IPS-11a (cell line): Measurements from ENCODE around the gene ATPAF2.

ENCODE experiments used
- H3K4me3 ChIP-seq: one replicate; pipeline ENCODE4 v1.5.1; 2013; ENCODE audit warnings: low read depth, low read length, control low read depth

ATPAF2 gene

DNA sequence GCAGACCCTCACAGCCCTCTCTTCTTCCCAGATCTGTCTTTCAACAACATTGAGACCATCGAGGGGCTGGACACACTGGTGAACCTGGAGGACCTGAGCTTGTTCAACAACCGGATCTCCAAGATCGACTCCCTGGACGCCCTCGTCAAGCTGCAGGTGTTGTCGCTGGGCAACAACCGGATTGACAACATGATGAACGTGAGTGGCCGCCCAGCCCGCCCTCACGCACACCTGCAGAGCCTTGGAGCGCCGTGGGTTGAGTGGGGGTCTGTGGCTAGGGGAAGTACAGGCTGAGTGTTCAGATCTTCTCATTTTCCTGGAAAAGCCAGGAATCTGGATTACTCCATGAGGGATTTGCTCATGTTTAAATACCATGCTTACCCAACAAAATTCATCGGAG lies 51.1 kb downstream of the ATPAF2 start:
- H3K4me3 ChIP-seq: no peak overlapping the region

- H3K4me3 ChIP-seq: no peak overlapping the region
Observed at GRCh38 chr17:17987187-17987896, 51.6 kb downstream of the ATPAF2 start.

DNA sequence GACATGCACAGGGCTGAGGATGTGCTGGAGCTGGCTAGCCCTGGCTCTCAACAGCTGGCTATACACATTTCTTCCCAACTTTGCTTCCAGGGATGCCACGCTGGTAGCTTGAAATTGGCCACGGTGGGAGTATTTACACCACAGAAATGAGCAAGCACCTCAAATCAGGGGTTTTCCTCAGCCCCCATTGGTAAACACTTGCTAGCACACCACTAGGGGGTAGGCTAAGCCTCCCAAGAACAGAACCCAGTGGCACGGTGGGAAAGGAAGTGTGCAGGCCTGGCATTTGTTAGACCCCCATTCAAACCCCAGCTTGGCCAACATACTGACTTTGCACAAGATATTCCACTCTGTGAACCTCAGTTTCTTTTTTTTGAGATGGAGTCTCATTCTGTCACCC lies 53.4 kb downstream of the ATPAF2 start:
- H3K4me3 ChIP-seq: no peak overlapping the region

DNA sequence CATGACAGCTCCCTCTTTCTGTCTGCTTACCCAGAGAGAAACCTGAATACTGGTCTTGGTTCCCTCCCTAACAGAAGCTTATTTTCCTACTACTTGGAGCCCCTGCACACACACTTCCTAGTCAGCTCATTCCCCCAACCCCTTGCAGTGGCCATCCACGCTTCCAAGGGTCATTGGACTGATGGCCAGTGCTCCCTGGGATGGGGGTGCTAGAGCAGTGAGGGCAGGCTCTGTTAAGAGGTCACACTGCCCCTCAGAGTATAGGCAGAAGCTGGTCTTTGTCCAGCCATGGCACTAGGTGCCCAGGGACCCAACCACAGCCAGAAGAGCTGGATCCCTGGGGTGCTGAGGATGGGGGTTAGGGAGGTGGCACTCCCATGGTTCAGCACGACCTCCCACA lies 53.8 kb downstream of the ATPAF2 start:
- H3K4me3 ChIP-seq: no peak overlapping the region

DNA sequence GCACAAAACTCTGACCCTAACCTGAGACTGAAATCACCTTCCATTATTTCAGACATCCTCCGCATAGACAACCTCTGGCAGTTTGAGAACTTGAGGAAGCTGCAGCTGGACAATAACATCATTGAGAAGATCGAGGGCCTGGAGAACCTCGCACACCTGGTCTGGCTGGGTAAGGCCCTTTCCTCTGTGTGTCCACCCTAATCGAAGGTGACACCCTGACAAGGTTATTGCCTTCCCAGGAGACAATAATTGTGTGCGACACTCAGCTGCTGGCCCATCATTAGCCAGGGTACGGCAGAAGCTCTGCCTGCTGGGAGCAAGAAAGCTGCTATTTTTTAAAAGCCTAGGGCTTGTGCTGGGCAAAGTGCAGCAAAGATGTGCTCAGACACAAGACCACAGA lies 55.2 kb downstream of the ATPAF2 start:
- no peak overlapping the region for H3K4me3 ChIP-seq

DNA sequence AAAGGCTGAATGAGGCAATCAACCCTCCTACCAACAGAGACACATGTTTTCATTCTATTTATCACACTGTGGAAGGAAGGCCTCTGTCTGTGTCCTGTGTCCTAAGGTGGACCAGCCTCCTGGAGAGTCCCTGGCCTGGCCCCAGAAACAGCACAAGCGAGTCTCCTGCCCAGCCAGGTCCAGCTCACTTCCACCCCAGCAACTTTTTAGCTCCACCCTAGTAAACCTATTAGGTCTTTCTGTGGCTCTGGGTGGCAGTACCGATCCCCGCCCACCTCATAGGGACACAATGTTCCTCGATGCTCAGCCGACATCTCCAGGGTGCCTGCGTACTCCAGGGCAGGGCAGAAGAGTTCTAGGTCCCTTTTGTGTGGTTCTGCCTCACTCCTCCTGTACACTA lies 55.6 kb downstream of the ATPAF2 start:
- no peak overlapping the region for H3K4me3 ChIP-seq

DNA sequence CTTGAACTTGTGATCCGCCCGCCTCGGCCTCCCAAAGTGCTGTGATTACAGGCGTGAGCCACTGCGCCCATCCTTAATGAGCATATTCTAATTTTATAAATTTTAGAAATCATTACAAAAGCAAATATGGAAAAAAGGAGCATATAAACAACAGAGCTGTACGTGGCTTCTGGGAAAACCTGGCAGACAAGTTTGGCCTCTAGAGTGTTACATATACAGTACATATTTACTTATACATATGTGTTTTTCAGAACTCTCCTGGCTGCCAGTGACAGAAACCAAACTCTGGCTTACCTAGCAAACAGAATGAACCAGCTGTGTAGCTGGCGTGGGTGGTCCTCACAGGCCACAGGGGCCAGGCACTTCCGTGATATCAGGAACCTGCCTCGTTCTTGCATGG lies 56.2 kb downstream of the ATPAF2 start:
- no peak overlapping the region for H3K4me3 ChIP-seq

- H3K4me3 ChIP-seq: no peak overlapping the region
Observed at GRCh38 chr17:17981330-17981729, 57.6 kb downstream of the ATPAF2 start.

DNA sequence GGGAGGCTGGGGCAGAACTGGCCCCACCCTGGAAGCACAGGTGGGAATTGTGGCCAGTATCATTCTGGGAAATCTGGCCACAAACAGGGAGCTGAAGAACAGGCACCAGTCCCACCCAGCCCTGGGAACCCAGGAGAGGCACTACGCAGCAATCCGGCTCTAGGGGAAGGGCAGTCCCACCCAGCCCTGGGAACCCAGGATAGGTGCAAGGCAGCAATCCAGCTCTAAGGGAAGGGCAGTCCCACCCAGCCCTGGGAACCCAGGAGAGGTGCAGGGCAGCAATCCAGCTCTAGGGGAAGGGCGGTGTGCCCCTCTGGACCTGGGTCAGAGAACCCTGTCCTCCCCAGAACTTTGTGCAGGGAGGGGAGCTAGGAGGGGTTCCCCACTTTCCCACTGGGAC lies 59.2 kb downstream of the ATPAF2 start:
- no peak overlapping the region for H3K4me3 ChIP-seq

GRCh38 chr17:17978481-17979424 lies 60.2 kb downstream of the ATPAF2 start:
- H3K4me3 ChIP-seq: no peak overlapping the region

DNA sequence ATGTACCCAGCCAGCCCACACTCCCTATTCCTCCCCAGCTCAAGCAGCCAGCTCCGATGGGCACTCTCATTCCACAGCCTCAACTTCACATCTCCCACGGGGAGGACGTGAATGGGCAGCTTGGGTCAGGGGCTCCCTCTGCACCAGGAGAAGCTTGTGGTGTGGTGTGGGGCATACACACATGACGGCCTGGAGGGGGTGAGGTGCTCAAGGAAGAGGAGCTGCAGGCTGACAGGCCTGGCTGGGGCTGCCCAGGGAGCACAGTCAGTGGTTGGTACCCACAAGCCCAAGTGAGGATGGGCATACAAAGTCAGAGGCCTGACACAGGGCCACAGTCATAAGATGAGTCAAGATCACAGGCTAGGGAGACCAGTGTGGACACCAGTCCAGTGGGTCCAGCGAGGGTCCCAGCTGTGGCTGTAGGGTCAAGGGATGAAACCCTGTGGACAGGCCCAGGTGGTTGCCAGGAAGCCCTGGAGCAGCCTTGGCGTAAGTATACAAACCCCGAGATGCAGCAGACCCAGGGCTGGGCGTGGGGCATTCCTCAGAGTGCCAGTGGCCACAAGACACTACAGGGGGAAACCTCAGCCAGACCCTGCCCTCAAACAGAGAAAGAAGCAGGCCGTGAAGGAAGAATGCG lies 61.9 kb downstream of the ATPAF2 start:
- H3K4me3 ChIP-seq: no peak overlapping the region

GRCh38 chr17:17975436-17975835 lies 63.5 kb downstream of the ATPAF2 start:
- no peak overlapping the region for H3K4me3 ChIP-seq

DNA sequence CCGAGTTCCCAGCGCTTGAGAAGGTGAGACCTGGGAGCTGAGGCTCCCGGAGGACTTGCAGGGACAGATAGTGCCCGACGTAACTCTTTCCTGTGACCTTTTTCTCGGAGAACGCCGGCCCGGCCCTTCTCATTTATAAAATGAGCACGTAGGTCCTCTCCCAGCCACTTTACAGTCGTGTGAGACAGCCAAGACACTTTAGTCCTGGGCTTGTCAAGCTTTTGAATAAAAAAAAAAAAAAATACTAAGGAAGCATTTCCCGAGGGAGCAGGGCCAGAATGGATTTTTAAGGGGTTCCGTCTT lies 66.1 kb downstream of the ATPAF2 start:
- H3K4me3 ChIP-seq: peak overlapping the region; percentile 70

DNA sequence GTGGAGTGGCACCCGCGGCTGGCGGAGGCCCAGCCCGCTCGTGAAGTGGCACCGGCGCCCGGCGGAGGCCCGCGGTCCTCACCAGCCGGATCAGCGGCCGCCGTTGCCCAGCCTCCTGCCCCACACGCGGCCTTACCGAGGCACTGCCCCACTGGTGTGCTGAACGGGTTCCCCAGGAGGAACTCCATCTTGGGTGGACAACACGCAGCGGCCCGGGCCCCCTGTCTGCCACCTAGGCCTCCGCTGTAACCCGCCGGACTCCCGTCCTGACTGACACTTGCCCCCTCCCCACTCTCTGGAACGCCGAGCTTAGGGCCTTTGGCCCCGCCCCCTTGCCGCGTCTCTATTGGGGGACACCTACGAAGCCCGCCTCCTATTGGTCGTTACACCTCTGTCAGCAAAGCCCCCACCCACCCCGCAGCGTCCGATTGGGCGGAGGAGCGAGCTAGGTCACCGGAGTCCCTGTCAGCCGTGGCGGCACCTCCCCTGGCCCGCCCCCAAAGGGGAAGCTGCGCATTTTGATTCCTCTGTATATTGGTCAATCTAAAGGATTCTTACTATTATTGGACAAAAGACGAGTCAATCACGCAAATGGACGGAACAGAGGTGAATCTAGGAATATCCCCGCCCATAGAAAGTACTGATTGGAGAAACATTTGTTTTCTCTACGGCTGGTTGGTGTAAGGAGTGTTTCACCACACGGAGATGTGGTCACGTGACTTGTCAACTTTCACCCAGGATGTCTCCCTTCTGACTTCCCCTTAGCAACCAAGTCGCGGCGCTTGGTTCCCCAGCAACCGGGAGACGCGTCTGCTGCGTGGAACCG lies 66.6 kb downstream of the ATPAF2 start, which contains the start of the genes DRC3 and TOM1L2:
DRC3 (plus strand) TSS at position 737 of the 826 bp plus-strand sequence. CDS start 4,737 bp downstream, outside the sequence.
TOM1L2 (minus strand) TSS at position 275 of the 826 bp plus-strand sequence; CDS start at position 188, 87 bp downstream.
- peak within 1 kb of the TSS; percentile 70 for H3K4me3 ChIP-seq

GRCh38 chr17:17971431-17972125 lies 67.4 kb downstream of the ATPAF2 start:
- peak overlapping the region; percentile 68 for H3K4me3 ChIP-seq

- H3K4me3 ChIP-seq: no peak overlapping the region
Observed at GRCh38 chr17:17970699-17971430, 68.1 kb downstream of the ATPAF2 start.
